HFF-Myc (cell line): Measurements from ENCODE around the gene C1orf210.

Source experiments
- DNase-seq: peaks from one replicate; pipeline ENCODE4 v3.0.0-alpha.2; 2011; ENCODE audit warnings: low read depth; ENCODE audit errors: extremely low read depth
- H3K4me3 ChIP-seq: replicated peaks from 2 replicates; pipeline ENCODE4 v1.5.1; 2011; ENCODE audit warnings: low read depth, mild to moderate bottlenecking, control low read depth, low read length
- TF ChIP-seq, protein P1 (sequence below): IDR thresholded peaks from 2 replicates; pipeline ENCODE4 v1.5.1; 2012; ENCODE audit warnings: mild to moderate bottlenecking, low read depth, low read length, control low read depth; ENCODE audit errors: missing control alignments

The C1orf210 gene

GRCh38 chr1:43256675-43257570 is 28.5 kb downstream of the C1orf210 start:
- TF ChIP-seq, protein P1, sequence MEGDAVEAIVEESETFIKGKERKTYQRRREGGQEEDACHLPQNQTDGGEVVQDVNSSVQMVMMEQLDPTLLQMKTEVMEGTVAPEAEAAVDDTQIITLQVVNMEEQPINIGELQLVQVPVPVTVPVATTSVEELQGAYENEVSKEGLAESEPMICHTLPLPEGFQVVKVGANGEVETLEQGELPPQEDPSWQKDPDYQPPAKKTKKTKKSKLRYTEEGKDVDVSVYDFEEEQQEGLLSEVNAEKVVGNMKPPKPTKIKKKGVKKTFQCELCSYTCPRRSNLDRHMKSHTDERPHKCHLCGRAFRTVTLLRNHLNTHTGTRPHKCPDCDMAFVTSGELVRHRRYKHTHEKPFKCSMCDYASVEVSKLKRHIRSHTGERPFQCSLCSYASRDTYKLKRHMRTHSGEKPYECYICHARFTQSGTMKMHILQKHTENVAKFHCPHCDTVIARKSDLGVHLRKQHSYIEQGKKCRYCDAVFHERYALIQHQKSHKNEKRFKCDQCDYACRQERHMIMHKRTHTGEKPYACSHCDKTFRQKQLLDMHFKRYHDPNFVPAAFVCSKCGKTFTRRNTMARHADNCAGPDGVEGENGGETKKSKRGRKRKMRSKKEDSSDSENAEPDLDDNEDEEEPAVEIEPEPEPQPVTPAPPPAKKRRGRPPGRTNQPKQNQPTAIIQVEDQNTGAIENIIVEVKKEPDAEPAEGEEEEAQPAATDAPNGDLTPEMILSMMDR = no peak
- H3K4me3 ChIP-seq = no peak overlapping the region
- no peak for DNase-seq

DNA sequence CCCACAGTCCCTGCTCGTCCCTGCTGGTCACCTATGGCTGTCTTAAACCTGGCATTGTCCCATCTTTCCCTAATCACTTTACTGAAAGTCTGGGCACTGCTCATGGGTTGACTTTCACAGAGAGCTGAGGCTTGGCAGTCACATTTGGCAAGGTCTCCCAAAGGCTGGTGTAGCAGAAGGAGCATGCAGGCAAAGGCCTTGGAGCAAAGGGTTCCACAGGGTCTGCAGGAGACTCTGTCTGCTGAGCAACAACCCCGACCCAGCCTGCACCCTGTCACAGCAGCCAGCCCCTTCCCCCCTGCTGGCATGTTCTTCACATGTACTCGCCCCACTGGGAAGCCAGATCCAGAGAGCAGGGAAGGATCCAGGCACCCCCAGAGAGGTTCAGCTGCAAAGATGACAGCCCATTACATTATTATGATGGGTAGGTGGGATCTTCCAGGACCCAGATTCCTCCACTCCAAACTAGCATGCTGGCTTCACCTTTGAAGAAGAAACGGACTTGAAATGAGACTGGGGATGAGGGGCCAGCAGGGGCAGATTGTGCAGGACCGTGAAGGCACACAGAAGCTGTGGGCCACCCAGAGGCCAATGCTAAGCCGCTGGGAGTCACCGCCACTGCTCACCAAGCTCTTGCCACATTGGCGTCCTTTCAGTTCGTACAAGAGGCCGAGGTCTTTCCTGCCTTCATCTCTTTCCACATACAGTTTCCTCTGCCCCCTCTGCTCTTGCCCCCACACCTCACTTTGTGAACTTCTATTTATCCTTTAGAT is 29.8 kb downstream of the C1orf210 start:
- DNase-seq = no peak
- no peak overlapping the region for H3K4me3 ChIP-seq
- TF ChIP-seq, protein P1 = no peak

GRCh38 chr1:43253876-43254275 is 31.5 kb downstream of the C1orf210 start:
- TF ChIP-seq, protein P1 = no peak
- H3K4me3 ChIP-seq = no peak overlapping the region
- no peak for DNase-seq

DNA sequence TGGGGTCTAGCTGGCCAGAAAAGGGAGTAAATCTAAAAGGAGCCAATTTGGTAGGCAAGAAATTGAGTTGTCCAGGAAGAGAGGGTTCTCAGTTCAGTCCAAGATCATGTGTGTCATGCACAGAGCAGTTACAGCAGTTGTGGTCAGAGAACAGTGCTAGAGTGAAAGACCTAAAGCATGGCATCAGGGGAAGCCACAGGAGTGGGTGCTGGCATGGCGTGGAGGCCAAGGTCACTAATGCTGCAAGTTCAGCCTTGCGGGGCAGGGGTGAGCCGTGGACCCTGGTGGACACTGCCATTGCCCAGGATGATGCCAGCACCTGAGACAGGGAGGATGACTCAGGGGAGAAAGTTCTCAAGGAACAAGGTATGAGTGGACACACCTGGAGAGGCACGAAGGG is 32.2 kb downstream of the C1orf210 start:
- DNase-seq = no peak
- TF ChIP-seq, protein P1 = no peak
- H3K4me3 ChIP-seq = no peak overlapping the region

- no peak overlapping the region for H3K4me3 ChIP-seq
- DNase-seq = no peak
- TF ChIP-seq, protein P1 = no peak
Observed at GRCh38 chr1:43252225-43252624, 33.2 kb downstream of the C1orf210 start.

DNA sequence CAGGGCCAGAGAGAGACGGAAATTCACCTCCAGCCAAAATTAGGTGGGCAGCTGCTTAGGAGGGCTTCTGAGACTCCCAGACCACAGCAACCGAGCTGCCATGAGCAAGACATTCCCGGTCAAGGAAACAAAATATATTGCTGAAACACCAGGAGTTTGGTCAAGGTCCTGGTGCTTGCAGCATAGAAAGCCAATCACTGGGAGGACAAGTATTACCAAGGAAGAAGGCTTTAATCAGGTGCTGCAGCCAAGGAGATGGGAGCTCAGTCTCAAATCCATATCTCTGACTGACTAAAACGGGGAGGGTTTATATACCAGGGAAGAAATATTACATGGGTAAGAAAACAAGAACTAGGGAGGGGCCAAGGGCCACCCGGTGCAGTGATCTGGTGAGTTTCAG is 34.4 kb downstream of the C1orf210 start:
- no peak for DNase-seq
- no peak overlapping the region for H3K4me3 ChIP-seq
- TF ChIP-seq, protein P1 = no peak
